Muscle layer of colon (tissue), 2 donors: Measurements from ENCODE around the gene CFAP210.
"Not testable (repeated sequence)": the region's sequence is repeated elsewhere in the genome, so short reads cannot be mapped to it uniquely, and the experiment has no call there.

ENCODE experiments used
- H3K27ac ChIP-seq: one replicate; pipeline ENCODE4 v1.7.0; 2013; ENCODE audit warnings: low read depth, mild to moderate bottlenecking, low read length, moderate library complexity
- H3K27me3 ChIP-seq, 2 donors: one replicate each; pipeline ENCODE4 v1.7.0; 2013; ENCODE audit warnings: low read length in 2 of 2, mild to moderate bottlenecking in 2 of 2; ENCODE audit not compliant: insufficient read depth in 2 of 2, control insufficient read depth in 1 of 2
- H3K36me3 ChIP-seq: one replicate; pipeline ENCODE4 v1.7.0; 2013; ENCODE audit warnings: mild to moderate bottlenecking, low read length; ENCODE audit not compliant: insufficient read depth
- H3K4me1 ChIP-seq: one replicate; pipeline ENCODE4 v1.7.0; 2013; ENCODE audit warnings: mild to moderate bottlenecking, low read length; ENCODE audit not compliant: insufficient read depth
- H3K4me3 ChIP-seq, 2 donors: one replicate each; pipeline ENCODE4 v1.7.0; 2013; ENCODE audit warnings: low read length in 2 of 2, low read depth in 1 of 2, mild to moderate bottlenecking in 1 of 2, moderate library complexity in 1 of 2
- H3K9ac ChIP-seq: one replicate; pipeline ENCODE4 v1.7.0; 2013; ENCODE audit warnings: low read length
- H3K9me3 ChIP-seq: one replicate; pipeline ENCODE4 v1.7.0; 2013; ENCODE audit warnings: mild to moderate bottlenecking, low read length
- donor health status: abdominal sarcoma.
- donor health status: Adenocarcinoma of cecum.

CFAP210 gene

GRCh38 chr2:169649278-169649677, 44.9 kb downstream of the CFAP210 start:
- H3K27me3 ChIP-seq, result no peaks in the 10 kb centered on the region
- no peaks in the 10 kb centered on the region for H3K4me1 ChIP-seq
- H3K9ac ChIP-seq, result no peak overlapping the region
- H3K27ac ChIP-seq, result no peak overlapping the region
- H3K36me3 ChIP-seq, result no peaks in the 10 kb centered on the region
- H3K4me3 ChIP-seq, result no peak overlapping the region
- no peaks in the 10 kb centered on the region for H3K9me3 ChIP-seq

GRCh38 chr2:169647496-169647895, 46.7 kb downstream of the CFAP210 start:
- H3K9me3 ChIP-seq, result no peaks in the 10 kb centered on the region
- no peaks in the 10 kb centered on the region for H3K4me1 ChIP-seq
- H3K9ac ChIP-seq, result no peak overlapping the region
- H3K4me3 ChIP-seq, result no peak overlapping the region
- H3K36me3 ChIP-seq, result no peaks in the 10 kb centered on the region
- no peak overlapping the region for H3K27ac ChIP-seq
- no peaks in the 10 kb centered on the region for H3K27me3 ChIP-seq

GRCh38 chr2:169644173-169644572, 50.0 kb downstream of the CFAP210 start:
- no peak overlapping the region for H3K9ac ChIP-seq
- no peak overlapping the region for H3K27ac ChIP-seq
- no peaks in the 10 kb centered on the region for H3K4me1 ChIP-seq
- no peaks in the 10 kb centered on the region for H3K36me3 ChIP-seq
- H3K4me3 ChIP-seq, result no peak overlapping the region
- H3K27me3 ChIP-seq, result no peaks in the 10 kb centered on the region
- no peaks in the 10 kb centered on the region for H3K9me3 ChIP-seq

- Histone ChIP-seq H3K36me3 (peaks cover 10% of the 10 kb centered on the region), H3K4me1 (no peaks in the 10 kb centered on the region), H3K27me3 (no peaks in the 10 kb centered on the region), H3K9ac (no peak overlapping the region), H3K9me3 (no peaks in the 10 kb centered on the region), H3K27ac (no peak overlapping the region), H3K4me3 (no peak overlapping the region)
Observed at GRCh38 chr2:169641464-169641863, 52.7 kb downstream of the CFAP210 start.

- no peak overlapping the region for H3K27ac ChIP-seq
- H3K9me3 ChIP-seq, result no peaks in the 10 kb centered on the region
- no peak overlapping the region for H3K4me3 ChIP-seq
- H3K36me3 ChIP-seq, result peaks cover 22% of the 10 kb centered on the region
- H3K9ac ChIP-seq, result no peak overlapping the region
- no peaks in the 10 kb centered on the region for H3K4me1 ChIP-seq
- no peaks in the 10 kb centered on the region for H3K27me3 ChIP-seq
Observed at GRCh38 chr2:169640104-169640503, 54.1 kb downstream of the CFAP210 start.

GRCh38 chr2:169637620-169638019, 56.6 kb downstream of the CFAP210 start:
- no peaks in the 10 kb centered on the region for H3K9me3 ChIP-seq
- H3K4me1 ChIP-seq, result no peaks in the 10 kb centered on the region
- no peak overlapping the region for H3K4me3 ChIP-seq
- no peak overlapping the region for H3K9ac ChIP-seq
- no peaks in the 10 kb centered on the region for H3K27me3 ChIP-seq
- H3K27ac ChIP-seq, result no peak overlapping the region
- H3K36me3 ChIP-seq, result peaks cover 45% of the 10 kb centered on the region

GRCh38 chr2:169636440-169637097, 57.6 kb downstream of the CFAP210 start:
- H3K4me3 ChIP-seq, result no peak overlapping the region
- no peaks in the 10 kb centered on the region for H3K9me3 ChIP-seq
- H3K27ac ChIP-seq, result no peak overlapping the region
- no peak overlapping the region for H3K9ac ChIP-seq
- H3K27me3 ChIP-seq, result no peaks in the 10 kb centered on the region
- H3K36me3 ChIP-seq, result peaks cover 51% of the 10 kb centered on the region
- no peaks in the 10 kb centered on the region for H3K4me1 ChIP-seq

- Histone ChIP-seq H3K4me1 (no peaks in the 10 kb centered on the region), H3K4me3 (no peak overlapping the region), H3K9me3 (no peaks in the 10 kb centered on the region), H3K27me3 (no peaks in the 10 kb centered on the region), H3K36me3 (peaks cover 25% of the 10 kb centered on the region), H3K27ac (no peak overlapping the region), H3K9ac (no peak overlapping the region)
Observed at GRCh38 chr2:169625781-169626180, 68.4 kb downstream of the CFAP210 start.

GRCh38 chr2:169623235-169623634, 71.0 kb downstream of the CFAP210 start:
- H3K4me1 ChIP-seq, result no peaks in the 10 kb centered on the region
- peaks cover 20% of the 10 kb centered on the region for H3K36me3 ChIP-seq
- H3K27ac ChIP-seq, result no peak overlapping the region
- H3K9ac ChIP-seq, result no peak overlapping the region
- no peaks in the 10 kb centered on the region for H3K9me3 ChIP-seq
- H3K4me3 ChIP-seq, result no peak overlapping the region
- H3K27me3 ChIP-seq, result no peaks in the 10 kb centered on the region

- H3K9ac ChIP-seq, result no peak overlapping the region
- H3K9me3 ChIP-seq, result no peaks in the 10 kb centered on the region
- no peaks in the 10 kb centered on the region for H3K4me1 ChIP-seq
- H3K36me3 ChIP-seq, result peaks cover 19% of the 10 kb centered on the region
- no peaks in the 10 kb centered on the region for H3K27me3 ChIP-seq
- H3K4me3 ChIP-seq, result no peak overlapping the region
- no peak overlapping the region for H3K27ac ChIP-seq
Observed at GRCh38 chr2:169620509-169620908, 73.7 kb downstream of the CFAP210 start.

- no peaks in the 10 kb centered on the region for H3K4me1 ChIP-seq
- H3K9me3 ChIP-seq, result no peaks in the 10 kb centered on the region
- no peaks in the 10 kb centered on the region for H3K27me3 ChIP-seq
- no peak overlapping the region for H3K9ac ChIP-seq
- H3K27ac ChIP-seq, result no peak overlapping the region
- no peak overlapping the region for H3K4me3 ChIP-seq
- peaks cover 21% of the 10 kb centered on the region for H3K36me3 ChIP-seq
Observed at GRCh38 chr2:169619946-169620345, 74.3 kb downstream of the CFAP210 start.

- H3K9ac ChIP-seq, H3K4me1 ChIP-seq, H3K9me3 ChIP-seq, H3K27me3 ChIP-seq, H3K27ac ChIP-seq, H3K4me3 ChIP-seq: not testable (repeated sequence)
- peaks cover 29% of the 10 kb centered on the region for H3K36me3 ChIP-seq
Observed at GRCh38 chr2:169615982-169616381, 78.2 kb downstream of the CFAP210 start.
